ENCODE data around the gene PLSCR1. TPM values are rescaled to one million over a fixed set of nuclear protein-coding genes. Genes with fewer than 3 reads are reported as not detected.

Gene PLSCR1
- total and polyA plus RNA-seq, 9 of the 15 experiments (the other 6 are each of a cell fraction or from before 2014, with no cell fraction given) = 40.6 to 122 (median 69.1) TPM

GRCh38 chr3:146470425-146470990 lies 73.9 kb downstream of the PLSCR1 start (continued):
- TF ChIP-seq, protein P1, sequence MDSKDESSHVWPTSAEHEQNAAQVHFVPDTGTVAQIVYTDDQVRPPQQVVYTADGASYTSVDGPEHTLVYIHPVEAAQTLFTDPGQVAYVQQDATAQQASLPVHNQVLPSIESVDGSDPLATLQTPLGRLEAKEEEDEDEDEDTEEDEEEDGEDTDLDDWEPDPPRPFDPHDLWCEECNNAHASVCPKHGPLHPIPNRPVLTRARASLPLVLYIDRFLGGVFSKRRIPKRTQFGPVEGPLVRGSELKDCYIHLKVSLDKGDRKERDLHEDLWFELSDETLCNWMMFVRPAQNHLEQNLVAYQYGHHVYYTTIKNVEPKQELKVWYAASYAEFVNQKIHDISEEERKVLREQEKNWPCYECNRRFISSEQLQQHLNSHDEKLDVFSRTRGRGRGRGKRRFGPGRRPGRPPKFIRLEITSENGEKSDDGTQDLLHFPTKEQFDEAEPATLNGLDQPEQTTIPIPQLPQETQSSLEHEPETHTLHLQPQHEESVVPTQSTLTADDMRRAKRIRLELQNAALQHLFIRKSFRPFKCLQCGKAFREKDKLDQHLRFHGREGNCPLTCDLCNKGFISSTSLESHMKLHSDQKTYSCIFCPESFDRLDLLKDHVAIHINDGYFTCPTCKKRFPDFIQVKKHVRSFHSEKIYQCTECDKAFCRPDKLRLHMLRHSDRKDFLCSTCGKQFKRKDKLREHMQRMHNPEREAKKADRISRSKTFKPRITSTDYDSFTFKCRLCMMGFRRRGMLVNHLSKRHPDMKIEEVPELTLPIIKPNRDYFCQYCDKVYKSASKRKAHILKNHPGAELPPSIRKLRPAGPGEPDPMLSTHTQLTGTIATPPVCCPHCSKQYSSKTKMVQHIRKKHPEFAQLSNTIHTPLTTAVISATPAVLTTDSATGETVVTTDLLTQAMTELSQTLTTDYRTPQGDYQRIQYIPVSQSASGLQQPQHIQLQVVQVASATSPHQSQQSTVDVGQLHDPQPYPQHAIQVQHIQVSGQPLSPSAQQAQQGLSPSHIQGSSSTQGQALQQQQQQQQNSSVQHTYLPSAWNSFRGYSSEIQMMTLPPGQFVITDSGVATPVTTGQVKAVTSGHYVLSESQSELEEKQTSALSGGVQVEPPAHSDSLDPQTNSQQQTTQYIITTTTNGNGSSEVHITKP (IDR thresholded peaks at IDR 0.05; ENCODE audit: partially characterized antibody) = peak; percentile 74
- TF ChIP-seq TCF7L2 (IDR thresholded peaks at IDR 0.05; ENCODE audit: low read depth, low read length) (no peak), TAF1 (IDR thresholded peaks at IDR 0.05; ENCODE audit: control insufficient read depth, extremely low read depth, insufficient read depth, low read length, severe bottlenecking) (no peak), DDX20 (tag; IDR thresholded peaks at IDR 0.05; ENCODE audit: low read depth) (no peak), MTA2 (IDR thresholded peaks at IDR 0.05; ENCODE audit: low read depth) (no peak), CREB1 (IDR thresholded peaks at IDR 0.05) (no peak), CREB1 (CRISPR knock-in tag; IDR thresholded peaks at IDR 0.05) (no peak), SIN3B (IDR thresholded peaks at IDR 0.05; ENCODE audit: low read depth) (no peak), BRCA1 (IDR thresholded peaks at IDR 0.05) (no peak), BRCA1 (CRISPR knock-in tag; IDR thresholded peaks at IDR 0.05) (no peak), HDAC1 (IDR thresholded peaks at IDR 0.05) (no peak), FOXA3 (CRISPR knock-in tag; conservative IDR thresholded peaks at IDR 0.05 in 1 of 2, IDR thresholded peaks at IDR 0.05 in 1 of 2) (no peak), ELF4 (CRISPR knock-in tag; IDR thresholded peaks at IDR 0.05) (0 out of 2 replicates have a peak, but pooled peaks have one; percentile 31), TAF9B (IDR thresholded peaks at IDR 0.05; ENCODE audit: partially characterized antibody) (no peak), ARID4B (CRISPR knock-in tag; IDR thresholded peaks at IDR 0.05) (no peak), FIP1L1 (IDR thresholded peaks at IDR 0.05; ENCODE audit: low read depth, low read length, poor library complexity, severe bottlenecking) (no peak), CHCHD3 (CRISPR knock-in tag; IDR thresholded peaks at IDR 0.05) (no peak), GTF2B (IDR thresholded peaks at IDR 0.05; ENCODE audit: extremely low read depth, insufficient read length) (no peak), NR2C2 (CRISPR knock-in tag; IDR thresholded peaks at IDR 0.05) (no peak), NR2C2 (tag; IDR thresholded peaks at IDR 0.05) (no peak; the same call in 1 of the 2 replicates), ZNF134 (CRISPR knock-in tag; conservative IDR thresholded peaks at IDR 0.05) (no peak), SMARCA4 (IDR thresholded peaks at IDR 0.05) (no peak)

Data from K562 (cell line).